HepG2 (cell line): Measurements from ENCODE around the gene ABHD11. TPM values are rescaled to one million over a fixed set of nuclear protein-coding genes. Genes with fewer than 3 reads are reported as not detected.

Experiments
- BCLAF1 ChIP-seq: fragments of 450-650 bp; IDR thresholded peaks from 2 replicates; pipeline ENCODE4 v1.6.1; 2017; ENCODE audit warnings: mild to moderate bottlenecking
- HNF4G ChIP-seq, 2 experiments: sonication (generic) in 1 of 2; formaldehyde crosslinking in 1 of 2; IDR thresholded peaks; 2 replicates each; pipeline versions ENCODE4 v1.4.0 to v1.6.1; 2011 to 2020; ENCODE audit warnings: borderline replicate concordance in 2 of 2, low read depth in 2 of 2, mild to moderate bottlenecking in 2 of 2, low read length in 1 of 2, missing genetic modification reagents in 1 of 2, moderate library complexity in 1 of 2
- ISL2 ChIP-seq: sonication (generic); formaldehyde crosslinking; IDR thresholded peaks from 2 replicates; pipeline ENCODE4 v1.5.0; 2020; ENCODE audit warnings: missing genetic modification reagents
- NR1H2 ChIP-seq: sonication (generic); formaldehyde crosslinking; IDR thresholded peaks from 2 replicates; pipeline ENCODE4 v1.8.1; 2022; ENCODE audit warnings: low read depth, missing genetic modification reagents, borderline replicate concordance
- RFX5 ChIP-seq: IDR thresholded peaks from 2 replicates; pipeline ENCODE4 v1.6.1; 2011; ENCODE audit warnings: low read depth, low read length, improper control_type of control experiment
- SOX5 ChIP-seq: IDR thresholded peaks from 2 replicates; pipeline ENCODE4 v1.6.1; 2016; ENCODE audit warnings: borderline replicate concordance
- ZNF124 ChIP-seq: sonication (generic); formaldehyde crosslinking; IDR thresholded peaks from 2 replicates; pipeline ENCODE4 v1.4.0; 2020; ENCODE audit warnings: missing genetic modification reagents
- ZNF710 ChIP-seq: sonication (generic); formaldehyde crosslinking; IDR thresholded peaks from 2 replicates; pipeline ENCODE4 v1.5.0; 2020; ENCODE audit warnings: mild to moderate bottlenecking, missing genetic modification reagents, borderline replicate concordance
- polyA plus RNA-seq, 8 experiments: library from polyadenylated mRNA; depleted of rRNA in 3 of 8; stranded (reverse) in 7 of 8; unstranded in 1 of 8; fragments of >200 nt; fragmentation: Illumina TruSeq in 4 of 8; extraction: Trizol in 4 of 8; gene quantifications; 2 replicates each; pipeline versions ENCODE4 v1.2.1 to v1.2.3, GENCODE V29; 2011 to 2016; ENCODE audit warnings: low read depth in 4 of 8, missing spikeins in 1 of 8, mixed read lengths in 1 of 8; ENCODE audit not compliant: insufficient read depth in 1 of 8
- total RNA-seq, 5 experiments: library from RNA; depleted of rRNA; stranded (reverse); fragments of >200 nt; fragmentation: Illumina TruSeq; extraction: Trizol; gene quantifications; 2 replicates each; pipeline ENCODE4 v1.2.3, GENCODE V29; 2016; ENCODE audit warnings: low read depth in 1 of 5

ABHD11 gene
- total and polyA plus RNA-seq, 2 of the 13 experiments (the other 11 are each of a cell fraction or from before 2014, with no cell fraction given), result 7.0 to 8.1 TPM

GRCh38 chr7:73699370-73700068 is 39.1 kb downstream of the ABHD11 start (continued):
- TF ChIP-seq BCLAF1 (no peak), ZNF124 (CRISPR knock-in tag) (no peak), RFX5 (no peak), HNF4G (IDR thresholded peaks at IDR 0.05; ENCODE audit: borderline replicate concordance, low read depth, low read length) (peak; percentile 44; the same call in 1 of the 2 replicates), HNF4G (CRISPR knock-in tag; IDR thresholded peaks at IDR 0.05; ENCODE audit: borderline replicate concordance, low read depth) (no peak), SOX5 (CRISPR knock-in tag) (no peak), ISL2 (CRISPR knock-in tag) (no peak), NR1H2 (no peak), ZNF710 (CRISPR knock-in tag) (no peak)
- TF ChIP-seq, all 625 proteins: peak for 8
